Astrocyte of the hippocampus (primary cell): Measurements from ENCODE around the gene SUZ12.
"Not testable (repeated sequence)": the region's sequence is repeated elsewhere in the genome, so short reads cannot be mapped to it uniquely, and the experiment has no call there.

Experiments
- DNase-seq: peaks from one replicate; pipeline ENCODE4 v3.0.0; 2011; ENCODE audit warnings: low read depth, low spot score

SUZ12 gene

DNA sequence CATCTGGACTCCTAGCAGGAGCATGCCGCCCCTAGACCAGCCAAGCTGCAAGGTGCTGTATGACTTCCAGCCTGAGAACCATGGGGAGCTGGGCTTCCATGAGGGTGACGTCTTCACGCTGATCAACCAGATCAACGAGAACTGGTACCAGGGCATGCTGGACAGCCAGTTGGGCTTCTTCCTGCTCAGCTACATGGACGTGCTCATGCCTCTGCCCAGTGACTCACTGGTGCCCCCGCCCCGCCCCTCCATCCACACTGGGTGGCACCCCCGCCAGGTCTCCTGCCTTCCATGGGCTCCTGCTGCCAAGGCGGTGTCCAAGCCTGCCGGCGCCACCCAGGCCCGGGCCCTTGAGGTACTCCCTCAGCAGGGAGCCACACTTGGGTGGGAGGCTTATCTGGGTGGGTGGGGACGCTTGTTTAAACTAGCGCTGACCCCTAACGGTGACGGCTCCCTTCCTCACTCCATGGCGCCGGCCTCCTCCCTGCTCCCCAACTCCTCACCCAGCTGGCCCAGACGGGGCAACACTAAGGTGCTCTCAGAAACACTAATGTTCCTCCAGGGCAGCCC, 104.6 kb downstream of the SUZ12 start:
- DNase-seq: not testable (repeated sequence)

DNA sequence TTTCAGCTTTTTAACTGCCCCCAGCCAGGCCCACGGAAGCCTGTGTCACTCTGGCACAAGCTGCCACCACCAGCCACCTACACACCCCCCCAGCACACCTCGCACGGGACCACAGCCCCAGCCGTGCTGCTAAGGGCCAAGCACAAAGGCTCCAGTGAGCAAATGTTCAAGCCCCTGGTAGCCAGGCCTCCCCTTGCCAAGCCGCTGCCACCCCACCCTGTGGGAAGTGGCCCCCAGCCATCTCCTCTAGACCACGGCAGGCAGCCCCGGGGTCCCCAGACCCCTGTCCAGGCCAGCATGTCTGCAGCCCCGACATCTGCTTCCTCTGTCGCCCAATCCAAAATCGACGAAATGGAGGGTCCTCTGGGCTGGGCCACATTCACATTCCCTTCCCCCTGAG, 105.5 kb downstream of the SUZ12 start:
- DNase-seq: not testable (repeated sequence)

DNA sequence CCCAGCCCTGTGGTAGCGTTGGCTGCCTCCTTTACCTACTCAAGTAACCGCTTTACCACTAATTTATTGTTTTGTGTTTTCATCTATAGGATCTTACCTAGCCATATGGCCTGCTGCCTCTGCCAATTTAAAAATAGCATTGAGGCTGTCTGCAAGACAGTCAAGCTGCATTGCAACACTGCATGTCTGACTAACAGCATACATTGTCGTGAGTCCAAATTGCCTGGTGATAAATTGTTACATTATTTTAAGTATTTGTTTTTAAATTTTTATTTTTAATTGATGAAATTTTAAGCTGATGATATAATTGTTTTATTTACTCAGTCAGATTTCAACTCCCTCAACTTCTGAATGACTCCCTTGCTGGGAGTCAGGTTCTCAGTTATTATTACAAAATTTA, 108.8 kb downstream of the SUZ12 start:
- DNase-seq: not testable (repeated sequence)

DNA sequence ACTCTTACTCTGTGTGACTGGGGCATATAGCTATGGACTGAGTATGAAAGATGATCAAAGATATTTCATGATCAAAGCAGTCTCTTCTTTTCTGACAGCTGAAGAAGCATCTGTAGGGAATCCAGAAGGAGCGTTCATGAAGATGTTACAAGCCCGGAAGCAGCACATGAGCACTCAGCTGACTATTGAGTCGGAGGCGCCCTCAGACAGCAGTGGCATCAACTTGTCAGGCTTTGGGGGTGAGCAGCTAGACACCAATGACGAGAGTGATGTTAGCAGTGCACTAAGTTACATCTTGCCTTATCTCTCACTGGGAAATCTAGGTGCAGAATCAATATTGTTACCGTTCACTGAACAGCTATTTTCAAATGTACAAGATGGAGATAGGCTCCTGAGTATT, 110.9 kb downstream of the SUZ12 start:
- DNase-seq: not testable (repeated sequence)
